ENCODE results near the gene PSMA2. TPM values are rescaled to one million over a fixed set of nuclear protein-coding genes. Genes with fewer than 3 reads are reported as not detected.

PSMA2 gene
- total RNA-seq, 1 experiment from 2014 or later, result 152 TPM

DNA sequence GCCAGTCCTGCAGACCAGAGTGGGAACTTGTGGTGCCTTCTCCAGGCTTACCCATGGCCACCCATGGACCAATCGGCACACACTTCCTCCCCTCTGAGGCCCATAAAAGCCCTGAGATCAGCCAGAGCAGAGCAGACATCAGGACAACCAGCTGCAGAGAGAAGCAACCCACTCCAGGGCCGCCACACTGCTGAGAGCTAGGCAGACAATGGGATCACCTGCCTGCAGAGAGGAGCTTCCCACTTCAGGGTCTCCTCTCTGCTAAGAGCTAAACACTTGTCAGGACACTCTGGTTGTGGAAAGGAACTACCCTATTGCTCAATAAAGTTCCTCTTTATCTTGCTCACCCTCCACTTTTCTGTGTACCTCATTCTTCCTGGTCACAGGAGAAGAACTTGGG is 54.1 kb downstream of the PSMA2 start:
- Histone ChIP-seq H3K4me2 (ENCODE audit: low read length) (no peak overlapping the region), H4K20me1 (ENCODE audit: insufficient read depth) (no peaks in the 10 kb centered on the region), H3K4me3 (replicated peaks in 1 of 2; ENCODE audit: low read depth in 1 of 2, low read length in 2 of 2) (no peak overlapping the region), H3K36me3 (ENCODE audit: control insufficient read depth in 1 of 2, insufficient read depth in 2 of 2, low read length in 2 of 2) (no peaks in the 10 kb centered on the region), H3K79me2 (ENCODE audit: insufficient read depth, low read length) (no peaks in the 10 kb centered on the region), H3K4me1 (ENCODE audit: control insufficient read depth in 1 of 2, insufficient read depth in 2 of 2, low read length in 2 of 2) (no peaks in the 10 kb centered on the region), H3K9me2 (ENCODE audit: insufficient read depth) (no peaks in the 10 kb centered on the region), H2AFZ (ENCODE audit: low read depth, low read length, poor library complexity, severe bottlenecking) (no peak overlapping the region), H3K27ac (ENCODE audit: low read depth, low read length) (no peak overlapping the region), H3K27me3 (ENCODE audit: insufficient read depth, low read length) (no peaks in the 10 kb centered on the region), H3K9ac (ENCODE audit: low read length) (no peak overlapping the region), H3K9me3 (ENCODE audit: control insufficient read depth in 1 of 2, insufficient read depth in 1 of 2, low read depth in 1 of 2, low read length in 2 of 2) (no peaks in the 10 kb centered on the region)
- RAD21 ChIA-PET (ENCODE audit: low non-redundant PET in 1 of 2, low total read pairs in 2 of 2, uncharacterized antibody in 2 of 2, unreplicated experiment in 2 of 2), result no interaction called here
- DNase-seq (ENCODE audit: low read depth, low spot score), result no peak
- no peak for ATAC-seq
- intact Hi-C loops (cut with micrococcal nuclease), result loop anchor here (2.0 kb wide), 1 partner anchor 935 kb away; no protein-coding TSS in a partner anchor
- POLR2A ChIA-PET, result no interaction called here
- BruUV-seq (replicated peaks), result no TSS peak
- CTCF ChIA-PET, result interaction anchor here (1.1 to 4.0 kb wide), 3 partner anchors 9 to 937 kb away, joined by 3 to 42 read pairs (median 11); no protein-coding TSS in a partner anchor
- TF ChIP-seq ZNF274 (IDR thresholded peaks at IDR 0.05; ENCODE audit: low read depth, low read length) (no peak), ELF1 (IDR thresholded peaks at IDR 0.05; ENCODE audit: borderline replicate concordance, low read depth) (no peak), POLR2AphosphoS5 (IDR thresholded peaks at IDR 0.05; ENCODE audit: low read depth, low read length) (no peak), CEBPB (IDR thresholded peaks at IDR 0.05; ENCODE audit: low read depth) (no peak)

DNA sequence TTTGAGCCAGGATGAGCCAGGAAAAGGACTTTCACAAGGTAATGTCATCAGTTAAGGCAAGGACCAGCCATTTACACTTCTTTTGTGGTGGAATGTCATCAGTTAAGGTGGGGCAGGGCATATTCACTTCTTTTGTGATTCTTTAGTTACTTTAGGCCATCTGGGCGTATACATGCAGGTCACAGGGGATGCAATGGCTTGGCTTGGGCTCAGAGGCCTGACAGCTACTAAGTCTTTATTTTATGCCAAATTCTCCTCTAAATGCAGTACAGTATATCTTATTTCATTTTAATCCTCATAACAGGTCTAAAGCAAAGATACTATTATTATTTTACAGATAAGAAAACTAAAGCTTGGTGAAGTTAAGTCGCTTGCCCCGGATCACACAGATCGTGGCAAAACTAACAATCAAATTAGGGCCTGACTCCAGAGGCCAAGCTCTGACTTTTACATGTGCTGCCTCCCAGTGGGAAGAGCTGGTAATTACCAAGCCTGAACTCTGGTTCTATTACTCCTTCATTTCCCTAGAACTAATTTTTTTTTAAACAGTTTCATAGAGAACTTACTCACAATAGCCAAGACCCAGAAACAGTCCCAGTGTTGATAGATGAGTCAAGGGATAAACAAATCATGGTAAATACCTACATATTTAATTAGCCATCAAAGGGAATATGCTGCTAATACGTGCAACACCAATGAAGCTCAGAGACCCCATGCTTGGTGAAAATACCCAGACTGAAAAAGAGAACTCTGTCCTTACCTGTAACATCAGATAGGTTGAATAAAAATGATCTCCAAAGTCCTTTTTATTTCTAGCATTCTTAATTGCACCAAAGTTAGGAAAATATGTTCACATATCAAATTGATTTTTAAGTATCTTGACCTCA is 55.5 kb downstream of the PSMA2 start:
- Histone ChIP-seq H3K4me1 (ENCODE audit: control insufficient read depth in 1 of 2, insufficient read depth in 2 of 2, low read length in 2 of 2) (no peaks in the 10 kb centered on the region), H3K9me3 (ENCODE audit: control insufficient read depth in 1 of 2, insufficient read depth in 1 of 2, low read depth in 1 of 2, low read length in 2 of 2) (no peaks in the 10 kb centered on the region), H3K79me2 (ENCODE audit: insufficient read depth, low read length) (no peaks in the 10 kb centered on the region), H3K9me2 (ENCODE audit: insufficient read depth) (no peaks in the 10 kb centered on the region), H3K36me3 (ENCODE audit: control insufficient read depth in 1 of 2, insufficient read depth in 2 of 2, low read length in 2 of 2) (no peaks in the 10 kb centered on the region), H3K4me2 (ENCODE audit: low read length) (no peak overlapping the region), H4K20me1 (ENCODE audit: insufficient read depth) (no peaks in the 10 kb centered on the region), H3K27me3 (ENCODE audit: insufficient read depth, low read length) (no peaks in the 10 kb centered on the region), H3K27ac (ENCODE audit: low read depth, low read length) (no peak overlapping the region), H3K9ac (ENCODE audit: low read length) (no peak overlapping the region), H2AFZ (ENCODE audit: low read depth, low read length, poor library complexity, severe bottlenecking) (peak overlapping the region; percentile 63), H3K4me3 (replicated peaks in 1 of 2; ENCODE audit: low read depth in 1 of 2, low read length in 2 of 2) (no peak overlapping the region)
- intact Hi-C loops (cut with micrococcal nuclease), result loop anchor here (2.0 kb wide), 1 partner anchor 934 kb away; no protein-coding TSS in a partner anchor
- DNase-seq (ENCODE audit: low read depth, low spot score) (peak; percentile 43), ATAC-seq (peak; percentile 84)
- ChIA-PET CTCF (interaction anchor here (0.6 to 4.0 kb wide), 10 partner anchors 9 to 936 kb away, joined by 3 to 42 read pairs (median 6); no protein-coding TSS in a partner anchor), POLR2A (interaction anchor here (1.1 kb wide), 1 partner anchor 936 kb away, joined by 3 read pairs; no protein-coding TSS in a partner anchor), RAD21 (ENCODE audit: low non-redundant PET in 1 of 2, low total read pairs in 2 of 2, uncharacterized antibody in 2 of 2, unreplicated experiment in 2 of 2) (interaction anchor here in 1 of 2 experiments (0.7 kb wide), 1 partner anchor 936 kb away, joined by 4 read pairs; no protein-coding TSS in a partner anchor)
- BruUV-seq (replicated peaks), result no TSS peak
- no peak for TF ChIP-seq POLR2A (IDR thresholded peaks at IDR 0.05; ENCODE audit: borderline replicate concordance, extremely low read depth, insufficient read depth, insufficient read length)
- peak; percentile 36 to 78 (median 73); a peak in 5 of 6 replicates for TF ChIP-seq CTCF (IDR thresholded peaks at IDR 0.05 in 2 of 3, conservative IDR thresholded peaks at IDR 0.05 in 1 of 3; ENCODE audit: borderline replicate concordance in 1 of 3, insufficient read depth in 1 of 3, low read depth in 2 of 3, low read length in 2 of 3)
- no peak for TF ChIP-seq ZFX (IDR thresholded peaks at IDR 0.05)
- TF ChIP-seq ZBTB33 (IDR thresholded peaks at IDR 0.05; ENCODE audit: extremely low read depth, insufficient replicate concordance, low read length), result no peak
- no peak for TF ChIP-seq SIN3A (IDR thresholded peaks at IDR 0.05; ENCODE audit: low read depth)
- no peak for TF ChIP-seq CEBPB (IDR thresholded peaks at IDR 0.05; ENCODE audit: low read depth)
- no peak for TF ChIP-seq SRF (IDR thresholded peaks at IDR 0.05; ENCODE audit: low read depth)
- peak; percentile 64 for TF ChIP-seq RAD21 (IDR thresholded peaks at IDR 0.05; ENCODE audit: low read depth)
- no peak for TF ChIP-seq MAX (IDR thresholded peaks at IDR 0.05)
- TF ChIP-seq SP1 (IDR thresholded peaks at IDR 0.05; ENCODE audit: low read depth), result no peak
- TF ChIP-seq FOSL1 (IDR thresholded peaks at IDR 0.05; ENCODE audit: low read depth), result no peak
- TF ChIP-seq EZH2 (IDR thresholded peaks at IDR 0.05), result no peak
- no peak for TF ChIP-seq JUND (IDR thresholded peaks at IDR 0.05)
